ENCODE data around the gene CD79A.

DNA sequence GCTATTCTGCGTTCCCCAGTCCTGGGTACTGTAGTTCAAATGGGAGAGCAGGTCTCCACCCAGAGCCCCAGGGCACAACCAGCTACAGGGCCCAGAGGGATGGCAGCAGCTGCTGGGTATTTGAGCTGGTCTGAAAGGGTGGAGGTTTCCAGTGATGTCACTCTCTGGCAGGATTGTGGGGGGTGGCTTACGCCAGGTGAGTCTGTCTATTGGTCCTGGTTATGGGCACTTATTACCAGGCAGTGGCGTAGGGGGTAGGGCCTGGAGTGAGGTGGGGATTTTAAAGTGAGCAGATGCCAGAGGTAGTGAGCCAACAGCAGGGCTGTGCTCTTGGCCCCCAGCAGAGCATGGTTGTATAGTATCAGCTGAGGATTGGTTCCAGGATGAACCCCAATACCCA lies 10.8 kb upstream of the CD79A start:
- TF ChIP-seq, protein P1, sequence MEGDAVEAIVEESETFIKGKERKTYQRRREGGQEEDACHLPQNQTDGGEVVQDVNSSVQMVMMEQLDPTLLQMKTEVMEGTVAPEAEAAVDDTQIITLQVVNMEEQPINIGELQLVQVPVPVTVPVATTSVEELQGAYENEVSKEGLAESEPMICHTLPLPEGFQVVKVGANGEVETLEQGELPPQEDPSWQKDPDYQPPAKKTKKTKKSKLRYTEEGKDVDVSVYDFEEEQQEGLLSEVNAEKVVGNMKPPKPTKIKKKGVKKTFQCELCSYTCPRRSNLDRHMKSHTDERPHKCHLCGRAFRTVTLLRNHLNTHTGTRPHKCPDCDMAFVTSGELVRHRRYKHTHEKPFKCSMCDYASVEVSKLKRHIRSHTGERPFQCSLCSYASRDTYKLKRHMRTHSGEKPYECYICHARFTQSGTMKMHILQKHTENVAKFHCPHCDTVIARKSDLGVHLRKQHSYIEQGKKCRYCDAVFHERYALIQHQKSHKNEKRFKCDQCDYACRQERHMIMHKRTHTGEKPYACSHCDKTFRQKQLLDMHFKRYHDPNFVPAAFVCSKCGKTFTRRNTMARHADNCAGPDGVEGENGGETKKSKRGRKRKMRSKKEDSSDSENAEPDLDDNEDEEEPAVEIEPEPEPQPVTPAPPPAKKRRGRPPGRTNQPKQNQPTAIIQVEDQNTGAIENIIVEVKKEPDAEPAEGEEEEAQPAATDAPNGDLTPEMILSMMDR (IDR thresholded peaks at IDR 0.05), result no peak
- TF ChIP-seq POLR2A (IDR thresholded peaks at IDR 0.05), result no peak

Measured in heart left ventricle (tissue), 13 donors.